HG03196 (cell line): ENCODE measurements around the gene VTN.

Source experiments
- ATAC-seq: cut with Tn5 transposase; IDR thresholded peaks from one replicate; pipeline ENCODE4 v1.9.1; 2021; ENCODE audit not compliant: unreplicated experiment

The VTN gene, protein sequence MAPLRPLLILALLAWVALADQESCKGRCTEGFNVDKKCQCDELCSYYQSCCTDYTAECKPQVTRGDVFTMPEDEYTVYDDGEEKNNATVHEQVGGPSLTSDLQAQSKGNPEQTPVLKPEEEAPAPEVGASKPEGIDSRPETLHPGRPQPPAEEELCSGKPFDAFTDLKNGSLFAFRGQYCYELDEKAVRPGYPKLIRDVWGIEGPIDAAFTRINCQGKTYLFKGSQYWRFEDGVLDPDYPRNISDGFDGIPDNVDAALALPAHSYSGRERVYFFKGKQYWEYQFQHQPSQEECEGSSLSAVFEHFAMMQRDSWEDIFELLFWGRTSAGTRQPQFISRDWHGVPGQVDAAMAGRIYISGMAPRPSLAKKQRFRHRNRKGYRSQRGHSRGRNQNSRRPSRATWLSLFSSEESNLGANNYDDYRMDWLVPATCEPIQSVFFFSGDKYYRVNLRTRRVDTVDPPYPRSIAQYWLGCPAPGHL

GRCh38 chr17:28370035-28370743 lies at the start of gene VTN:
VTN (minus strand) TSS chr17:28370307; CDS start chr17:28370203, 104 bp downstream.
- ATAC-seq: no peak

DNA sequence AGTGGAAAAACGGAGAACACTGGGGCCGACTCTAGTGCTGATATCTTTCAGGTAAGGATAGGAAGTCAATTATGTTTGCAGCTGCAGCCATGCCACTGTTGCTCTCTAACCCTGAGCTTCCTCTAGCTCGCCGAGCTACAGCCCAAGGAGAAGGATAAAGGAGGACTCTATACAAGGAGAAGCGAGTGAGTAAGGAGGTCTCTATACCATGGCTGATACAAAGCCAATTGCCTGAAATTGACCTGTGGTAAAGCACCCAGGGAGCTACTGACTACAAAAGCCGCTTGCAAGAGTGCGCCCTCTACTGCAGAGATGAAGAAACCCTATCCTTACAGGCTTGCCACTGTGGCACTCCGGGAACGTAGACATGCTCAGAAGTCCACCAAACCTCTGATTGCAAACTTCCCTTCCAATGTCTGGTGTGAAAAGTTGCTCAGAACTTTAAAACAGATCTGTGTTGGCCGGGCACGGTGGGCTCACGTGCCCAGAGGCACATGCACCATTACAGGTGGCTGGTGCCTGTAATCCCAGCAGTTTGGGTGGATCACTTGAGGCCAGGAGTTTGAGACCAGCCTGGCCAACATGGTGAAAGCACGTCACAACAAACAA lies 46.7 kb upstream of the VTN start:
- ATAC-seq: no peak

DNA sequence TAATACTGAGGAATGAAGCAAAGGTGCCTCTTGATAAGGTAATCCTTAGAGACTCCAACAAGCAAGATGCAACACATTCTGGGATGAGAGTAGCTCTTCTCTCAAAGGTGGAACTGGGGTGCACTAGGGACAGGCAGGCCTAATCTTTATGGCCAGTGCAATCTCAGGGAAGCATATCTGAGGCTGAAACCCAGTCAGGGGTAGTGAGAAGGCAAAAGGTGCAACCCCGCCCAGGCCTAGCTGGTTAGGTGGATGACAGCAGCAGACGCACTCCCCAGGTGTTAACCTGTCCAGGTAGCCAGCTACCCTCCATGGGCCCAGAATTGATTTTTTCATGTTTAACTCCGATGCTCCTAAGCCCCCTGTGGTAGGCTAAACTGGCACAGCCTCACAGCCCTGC lies 45.8 kb upstream of the VTN start:
- ATAC-seq: no peak

- no peak for ATAC-seq
Measured at GRCh38 chr17:28413804-28414203, 43.7 kb upstream of the VTN start.

- ATAC-seq: no peak
Measured at GRCh38 chr17:28412099-28412498, 42.0 kb upstream of the VTN start.

- ATAC-seq: no peak
Measured at GRCh38 chr17:28407974-28408306, 37.8 kb upstream of the VTN start.

GRCh38 chr17:28407130-28407973 lies 37.2 kb upstream of the VTN start:
- ATAC-seq: no peak

DNA sequence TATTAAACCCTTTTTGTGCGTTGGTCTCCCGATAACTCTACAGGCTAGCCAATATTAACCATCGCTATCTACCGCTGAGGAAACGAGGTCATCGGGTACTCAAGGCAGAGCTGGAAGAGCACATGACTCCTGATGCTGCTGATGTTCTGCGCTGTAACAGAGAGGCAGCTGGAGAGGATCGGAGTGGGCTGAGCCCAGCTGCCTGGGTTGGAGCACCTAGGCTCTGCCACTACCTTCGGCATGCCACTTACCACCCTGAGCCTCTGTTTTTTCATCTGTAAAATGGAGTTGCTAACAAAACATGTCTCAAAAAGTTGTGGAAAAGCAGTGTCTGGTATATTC lies 36.3 kb upstream of the VTN start:
- ATAC-seq: no peak

GRCh38 chr17:28405632-28406472 lies 35.7 kb upstream of the VTN start, which contains the start of gene SLC46A1:
SLC46A1 (minus strand) TSS chr17:28406212; CDS start chr17:28406114, 98 bp downstream.
- peak; percentile 46 for ATAC-seq

- no peak for ATAC-seq
Measured at GRCh38 chr17:28404812-28405570, 34.9 kb upstream of the VTN start.

DNA sequence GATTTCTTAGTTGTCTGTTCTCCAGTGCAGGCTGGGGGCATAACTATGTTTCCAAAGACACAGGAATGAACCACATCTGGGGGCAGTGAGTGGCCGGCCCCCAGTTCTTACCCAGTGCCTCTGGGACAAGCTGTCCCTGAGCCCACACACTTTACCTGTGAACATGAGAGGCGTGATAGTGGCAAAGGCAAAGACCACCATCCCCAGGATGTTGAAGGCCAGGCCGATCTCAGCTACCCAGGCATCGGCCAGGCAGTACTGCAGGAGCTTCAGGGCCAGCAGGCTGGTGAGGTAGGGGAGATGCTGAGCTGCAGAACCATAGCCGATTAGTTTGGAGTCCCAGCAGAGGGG lies 34.3 kb upstream of the VTN start:
- no peak for ATAC-seq

DNA sequence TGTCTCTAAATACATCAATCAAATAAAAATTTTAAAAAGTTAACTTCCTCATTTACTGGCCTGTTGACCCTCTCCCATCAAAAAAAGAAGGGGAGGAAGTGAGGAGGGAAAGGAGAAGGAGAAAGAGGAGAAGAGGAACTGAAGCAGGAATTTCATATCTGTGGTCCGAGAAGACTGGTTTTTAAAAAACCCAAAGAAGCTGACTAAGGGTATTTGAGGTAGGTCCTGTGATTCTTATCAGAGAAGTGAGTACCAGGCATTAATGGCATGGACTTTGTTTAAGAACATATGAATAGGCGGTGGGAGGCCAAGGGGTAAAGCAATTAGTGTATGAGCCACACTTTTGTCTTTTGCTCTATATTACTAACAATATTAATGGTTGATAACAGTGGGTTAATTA lies 33.9 kb upstream of the VTN start:
- no peak for ATAC-seq

DNA sequence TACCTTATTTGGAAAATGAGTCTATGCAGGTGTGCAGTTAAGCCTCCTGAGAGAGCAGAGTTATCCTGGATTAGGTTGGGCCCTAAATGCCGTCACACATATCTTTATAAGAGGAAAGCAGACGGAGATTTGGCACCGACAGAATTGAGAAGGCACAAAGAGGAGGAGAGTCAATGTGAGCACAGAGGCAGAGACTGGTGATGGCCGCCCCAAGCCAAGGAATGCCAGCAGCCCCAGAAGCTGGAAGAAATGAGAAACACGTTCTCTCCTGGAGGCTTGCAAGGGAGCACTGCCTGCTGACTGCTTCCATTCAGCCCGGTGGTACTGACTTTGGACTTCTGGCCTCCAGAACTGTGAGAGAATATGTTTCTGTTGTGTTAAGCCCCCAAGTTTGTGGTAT lies 32.7 kb upstream of the VTN start:
- ATAC-seq: no peak

- ATAC-seq: no peak
Measured at GRCh38 chr17:28402224-28402630, 32.1 kb upstream of the VTN start.

GRCh38 chr17:28399808-28400207 lies 29.7 kb upstream of the VTN start:
- ATAC-seq: no peak

- ATAC-seq: no peak
Measured at GRCh38 chr17:28398280-28398981, 28.3 kb upstream of the VTN start.

GRCh38 chr17:28397687-28398279 lies 27.7 kb upstream of the VTN start:
- ATAC-seq: no peak

DNA sequence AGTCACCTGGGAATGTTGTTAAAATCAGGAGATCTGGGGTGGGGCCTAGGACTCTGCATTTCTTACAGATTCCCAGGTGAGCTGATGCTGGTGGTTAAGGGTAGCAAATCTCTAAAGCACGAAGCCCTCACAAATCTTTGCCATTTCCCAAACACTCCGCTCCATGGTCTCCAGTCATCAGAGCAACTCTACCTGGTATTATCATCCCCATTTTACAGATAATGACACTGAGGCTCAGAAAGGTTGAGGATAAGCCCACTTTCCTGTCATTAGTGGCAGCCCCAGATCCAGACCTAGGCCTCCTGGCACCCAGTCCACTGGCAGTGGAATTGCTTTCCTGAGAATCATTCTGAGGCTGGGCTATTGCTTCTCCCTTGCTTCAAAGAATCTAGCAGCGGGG lies 27.2 kb upstream of the VTN start:
- no peak for ATAC-seq
